ENCODE data around the gene ELOVL3.

GRCh38 chr10:102243309-102243708 lies 17.2 kb downstream of the ELOVL3 start:
- TF ChIP-seq CTCF (IDR thresholded peaks at IDR 0.05) (no peak), POLR2AphosphoS5 (IDR thresholded peaks at IDR 0.05) (no peak)
